SK-N-SH (cell line): ENCODE results near the gene TLL2. TPM values are rescaled to one million over a fixed set of nuclear protein-coding genes. Genes with fewer than 3 reads are reported as not detected.

Experiments
- CTCF ChIA-PET: fragments of 300-600, 350-600 bp; formaldehyde crosslinking; extraction: SDS; loops from one replicate; lab custom pipeline; 2021; lab: Yijun Ruan, JAX
- POLR2A ChIA-PET: fragments of 350-600 bp; sonication (Branson Sonifier 250); formaldehyde crosslinking; extraction: SDS; loops from one replicate; lab custom pipeline; 2020; ENCODE audit warnings: antibody characterized with exemption, inconsistent platforms; lab: Yijun Ruan, JAX
- DNase-seq: peaks from one replicate; pipeline ENCODE4 v3.0.0; 2012
- H2AFZ ChIP-seq: fragments of 200-600 bp; sonication (generic); 2 replicates; pipeline ENCODE4 v1.8.1; 2016; ENCODE audit warnings: antibody characterized with exemption, mild to moderate bottlenecking, low read depth
- H3F3A ChIP-seq: fragments of 200-600 bp; sonication (generic); replicated peaks from 2 replicates; pipeline ENCODE3; 2016; ENCODE audit warnings: antibody characterized with exemption, mild to moderate bottlenecking; ENCODE audit not compliant: insufficient read depth
- H3K27ac ChIP-seq, 2 experiments: fragments of 200-500 bp in 1 of 2; fragments of 200-600 bp in 1 of 2; sonication (Bioruptor generic) in 1 of 2; sonication (generic), shearing (Covaris generic) in 1 of 2; 2 replicates each; pipeline versions ENCODE4 v1.5.1 to v1.6.1; 2014 to 2016; ENCODE audit warnings: low read depth in 2 of 2, inconsistent platforms in 1 of 2, low read length in 1 of 2, mild to moderate bottlenecking in 1 of 2, mixed read lengths in 1 of 2
- H3K27me3 ChIP-seq: fragments of 200-600 bp; sonication (generic), shearing (Covaris generic); 2 replicates; pipeline ENCODE4 v1.6.1; 2016; ENCODE audit warnings: mixed run types; ENCODE audit not compliant: insufficient read depth
- H3K36me3 ChIP-seq, 2 experiments: fragments of 200-500 bp in 1 of 2; fragments of 200-600 bp in 1 of 2; sonication (Bioruptor generic) in 1 of 2; sonication (generic) in 1 of 2; replicated peaks in 1 of 2; 2 replicates each; pipeline versions ENCODE3 to v1.5.1; 2014 to 2016; ENCODE audit warnings: low read length in 1 of 2, mild to moderate bottlenecking in 1 of 2; ENCODE audit not compliant: insufficient read depth in 2 of 2, control insufficient read depth in 1 of 2
- H3K4me1 ChIP-seq, 2 experiments: fragments of 200-500 bp in 1 of 2; fragments of 200-600 bp in 1 of 2; sonication (Bioruptor generic) in 1 of 2; sonication (generic), shearing (Covaris generic) in 1 of 2; 2 replicates each; pipeline versions ENCODE4 v1.5.1 to v1.6.1; 2014 to 2016; ENCODE audit warnings: low read depth in 1 of 2, low read length in 1 of 2, mixed run types in 1 of 2; ENCODE audit not compliant: insufficient read depth in 2 of 2, control insufficient read depth in 1 of 2
- H3K4me2 ChIP-seq: fragments of 200-600 bp; sonication (generic), shearing (Covaris generic); 2 replicates; pipeline ENCODE4 v1.6.1; 2017; ENCODE audit warnings: mixed run types
- H3K4me3 ChIP-seq, 2 experiments: fragments of 200-500 bp in 1 of 2; fragments of 200-600 bp in 1 of 2; sonication (Bioruptor generic) in 1 of 2; sonication (generic), shearing (Covaris generic) in 1 of 2; 2 replicates each; pipeline versions ENCODE4 v1.5.1 to v1.8.1; 2014 to 2016; ENCODE audit warnings: low read depth in 2 of 2, inconsistent platforms in 1 of 2, low read length in 1 of 2, mild to moderate bottlenecking in 1 of 2, mixed read lengths in 1 of 2, moderate library complexity in 1 of 2
- H3K79me2 ChIP-seq: fragments of 200-600 bp; sonication (generic); 2 replicates; pipeline ENCODE4 v1.8.1; 2017; ENCODE audit warnings: mild to moderate bottlenecking; ENCODE audit not compliant: insufficient read depth
- H3K9ac ChIP-seq: fragments of 200-600 bp; sonication (generic); 2 replicates; pipeline ENCODE4 v1.6.1; 2017; ENCODE audit warnings: mixed run types
- H3K9me2 ChIP-seq: fragments of 200-600 bp; sonication (generic); 2 replicates; pipeline ENCODE4 v1.6.1; 2017; ENCODE audit warnings: mixed run types
- H3K9me3 ChIP-seq: fragments of 200-600 bp; sonication (generic); 2 replicates; pipeline ENCODE4 v1.6.1; 2017; ENCODE audit warnings: mixed run types, mild to moderate bottlenecking, moderate library complexity
- H4K20me1 ChIP-seq: fragments of 200-600 bp; sonication (generic); 2 replicates; pipeline ENCODE4 v1.6.1; 2017; ENCODE audit warnings: mild to moderate bottlenecking, mixed run types; ENCODE audit not compliant: insufficient read depth
- CHD2 ChIP-seq: fragments of 150-350 bp; IDR thresholded peaks from 2 replicates; pipeline ENCODE4 v1.6.1; 2018; ENCODE audit warnings: low read length; ENCODE audit not compliant: partially characterized antibody
- CTCF ChIP-seq: fragments of 200-600 bp; sonication (generic); IDR thresholded peaks from 2 replicates; pipeline ENCODE4 v1.6.1; 2017; ENCODE audit warnings: antibody characterized with exemption, mild to moderate bottlenecking, moderate library complexity
- ELF1 ChIP-seq: IDR thresholded peaks from 2 replicates; pipeline ENCODE4 v1.4.0; 2012
- FOXM1 ChIP-seq: IDR thresholded peaks from 2 replicates; pipeline ENCODE4 v1.4.0; 2012; ENCODE audit warnings: low read depth, mild to moderate bottlenecking
- GABPA ChIP-seq: IDR thresholded peaks from 2 replicates; pipeline ENCODE4 v1.4.0; 2012; ENCODE audit warnings: low read depth, mild to moderate bottlenecking
- GATA2 ChIP-seq: sonication (generic); formaldehyde crosslinking; IDR thresholded peaks from 2 replicates; pipeline ENCODE4 v1.5.0; 2020; ENCODE audit warnings: mild to moderate bottlenecking, missing genetic modification reagents
- MAX ChIP-seq: IDR thresholded peaks from 2 replicates; pipeline ENCODE4 v1.4.0; 2012; ENCODE audit warnings: low read depth
- MXI1 ChIP-seq: IDR thresholded peaks from 2 replicates; pipeline ENCODE4 v1.6.1; 2012; ENCODE audit warnings: mild to moderate bottlenecking, low read depth, low read length, improper control_type of control experiment
- NFIC ChIP-seq: IDR thresholded peaks from 2 replicates; pipeline ENCODE4 v1.4.0; 2012; ENCODE audit warnings: borderline replicate concordance
- NRF1 ChIP-seq: IDR thresholded peaks from 2 replicates; pipeline ENCODE4 v1.6.1; 2012; ENCODE audit warnings: low read depth, mild to moderate bottlenecking, low read length
- POLR2AphosphoS5 ChIP-seq: IDR thresholded peaks from 2 replicates; pipeline ENCODE4 v1.6.1; 2012; ENCODE audit warnings: low read depth, low read length
- RCOR1 ChIP-seq: fragments of 150-350 bp; IDR thresholded peaks from 2 replicates; pipeline ENCODE4 v1.6.1; 2017; ENCODE audit warnings: antibody characterized with exemption, low read length
- RXRA ChIP-seq: IDR thresholded peaks from 2 replicates; pipeline ENCODE4 v1.4.0; 2012; ENCODE audit warnings: low read depth, mild to moderate bottlenecking, borderline replicate concordance
- SIN3A ChIP-seq: IDR thresholded peaks from 2 replicates; pipeline ENCODE4 v1.6.1; 2012; ENCODE audit warnings: low read depth, mild to moderate bottlenecking, low read length, moderate library complexity, borderline replicate concordance
- SMC3 ChIP-seq: IDR thresholded peaks from 2 replicates; pipeline ENCODE4 v1.6.1; 2012; ENCODE audit warnings: low read depth, low read length, improper control_type of control experiment
- TAF1 ChIP-seq: IDR thresholded peaks from 2 replicates; pipeline ENCODE4 v1.6.1; 2012; ENCODE audit warnings: low read depth, mild to moderate bottlenecking, low read length, moderate library complexity, borderline replicate concordance
- TEAD4 ChIP-seq: IDR thresholded peaks from 2 replicates; pipeline ENCODE4 v1.4.0; 2012; ENCODE audit warnings: mild to moderate bottlenecking, borderline replicate concordance; ENCODE audit not compliant: insufficient read depth
- USF1 ChIP-seq: IDR thresholded peaks from 2 replicates; pipeline ENCODE4 v1.4.0; 2012; ENCODE audit warnings: low read depth, borderline replicate concordance
- YY1 ChIP-seq: IDR thresholded peaks from 2 replicates; pipeline ENCODE4 v1.4.0; 2012; ENCODE audit warnings: low read depth, mild to moderate bottlenecking
- WGBS: methylation state at CpG from one replicate; pipeline ENCODE4 v1.1.6; 2017; ENCODE audit warnings: low lambda C conversion rate; 5-methylcytosine and 5-hydroxymethylcytosine counted together
- polyA plus RNA-seq, 3 experiments: library from polyadenylated mRNA; depleted of rRNA; stranded (reverse); fragments of >200 nt; gene quantifications; 2 replicates each; pipeline ENCODE4 v1.2.3, GENCODE V29; 2012

Gene TLL2
- polyA plus RNA-seq, 1 of the 3 experiments (the other 2 are of a cell fraction): 0.36 TPM

- no peak for DNase-seq
- Histone ChIP-seq H3K4me2 (no peak overlapping the region), H3F3A (no peaks in the 10 kb centered on the region), H3K36me3 (no peaks in the 10 kb centered on the region), H3K79me2 (no peaks in the 10 kb centered on the region), H4K20me1 (no peaks in the 10 kb centered on the region), H3K4me1 (no peaks in the 10 kb centered on the region), H3K27me3 (no peaks in the 10 kb centered on the region), H3K27ac (no peak overlapping the region), H3K9me3 (no peaks in the 10 kb centered on the region), H3K9ac (no peak overlapping the region), H3K9me2 (no peaks in the 10 kb centered on the region), H2AFZ (no peak overlapping the region), H3K4me3 (no peak overlapping the region)
- CTCF ChIA-PET: interaction anchor here (1.0 kb wide), 1 partner anchor 119 kb away, joined by 3 read pairs; no protein-coding TSS in a partner anchor
- TF ChIP-seq FOXM1 (no peak), NFIC (no peak), GABPA (no peak), RXRA (no peak), MAX (no peak), YY1 (no peak), MXI1 (no peak), ELF1 (no peak), NRF1 (no peak), SMC3 (no peak), SIN3A (no peak), TAF1 (no peak)
- 28% methylated on average over 2 of the region's 4 CpGs for WGBS
- POLR2A ChIA-PET: no interaction called here
Observed at GRCh38 chr10:96494694-96495093, 19.0 kb downstream of the TLL2 start.

- TF ChIP-seq RXRA: no peak
- TF ChIP-seq ELF1: no peak
- TF ChIP-seq TEAD4: no peak
- no peak for TF ChIP-seq SMC3
- TF ChIP-seq CHD2: no peak
- TF ChIP-seq SIN3A: no peak
- no peak for TF ChIP-seq NFIC
- TF ChIP-seq NRF1: no peak
- TF ChIP-seq MXI1: no peak
- TF ChIP-seq CTCF: no peak
- TF ChIP-seq GATA2: no peak
- TF ChIP-seq POLR2AphosphoS5: no peak
- TF ChIP-seq USF1: no peak
- TF ChIP-seq RCOR1: no peak
- no peak for TF ChIP-seq MAX
- TF ChIP-seq, all 33 proteins: peak for 0
- Histone ChIP-seq H3K79me2 (no peaks in the 10 kb centered on the region), H3F3A (no peaks in the 10 kb centered on the region), H3K4me1 (no peaks in the 10 kb centered on the region), H3K27ac (no peak overlapping the region), H3K9ac (no peak overlapping the region), H3K9me2 (no peaks in the 10 kb centered on the region), H3K27me3 (no peaks in the 10 kb centered on the region), H3K4me3 (no peak overlapping the region), H3K4me2 (no peak overlapping the region), H2AFZ (no peak overlapping the region), H3K9me3 (no peaks in the 10 kb centered on the region), H4K20me1 (no peaks in the 10 kb centered on the region), H3K36me3 (no peaks in the 10 kb centered on the region)
- ChIA-PET POLR2A (no interaction called here), CTCF (interaction anchor here (1.0 kb wide), 1 partner anchor 118 kb away, joined by 3 read pairs; no protein-coding TSS in a partner anchor)
- WGBS: 65% methylated on average over 5 of the region's 12 CpGs
- DNase-seq: no peak
Observed at GRCh38 chr10:96493871-96494525, 19.7 kb downstream of the TLL2 start.
